ENCODE results near the gene NRG2.

Gene NRG2

GRCh38 chr5:139912804-139913203 lies 130.3 kb downstream of the NRG2 start:
- H3K9me3 ChIP-seq: no peaks in the 10 kb centered on the region

GRCh38 chr5:139912158-139912557 lies 130.9 kb downstream of the NRG2 start:
- H3K4me3 ChIP-seq: no peak overlapping the region
- no peaks in the 10 kb centered on the region for H3K4me1 ChIP-seq
- no peak overlapping the region for H3K4me2 ChIP-seq
- H3K27ac ChIP-seq: no peak overlapping the region
- no peaks in the 10 kb centered on the region for H3K9me3 ChIP-seq
- H4K20me1 ChIP-seq: no peaks in the 10 kb centered on the region
- TF ChIP-seq Cebpa-rat (IDR thresholded peaks at IDR 0.05): no peak
- H3K36me3 ChIP-seq: no peaks in the 10 kb centered on the region
- H3K9ac ChIP-seq: no peak overlapping the region
- H3K27me3 ChIP-seq: no peaks in the 10 kb centered on the region; the same call in 1 of the 2 replicates

More at GRCh38 chr5:139912804-139913203, 130.3 kb downstream of the NRG2 start:
- no peaks in the 10 kb centered on the region for H4K20me1 ChIP-seq
- TF ChIP-seq Cebpa-rat (IDR thresholded peaks at IDR 0.05): no peak
- H3K4me2 ChIP-seq: no peak overlapping the region
- H3K27ac ChIP-seq: no peak overlapping the region
- no peaks in the 10 kb centered on the region for H3K27me3 ChIP-seq
- no peaks in the 10 kb centered on the region for H3K4me1 ChIP-seq
- no peaks in the 10 kb centered on the region for H3K36me3 ChIP-seq
- no peak overlapping the region for H3K9ac ChIP-seq
- no peak overlapping the region for H3K4me3 ChIP-seq

DNA sequence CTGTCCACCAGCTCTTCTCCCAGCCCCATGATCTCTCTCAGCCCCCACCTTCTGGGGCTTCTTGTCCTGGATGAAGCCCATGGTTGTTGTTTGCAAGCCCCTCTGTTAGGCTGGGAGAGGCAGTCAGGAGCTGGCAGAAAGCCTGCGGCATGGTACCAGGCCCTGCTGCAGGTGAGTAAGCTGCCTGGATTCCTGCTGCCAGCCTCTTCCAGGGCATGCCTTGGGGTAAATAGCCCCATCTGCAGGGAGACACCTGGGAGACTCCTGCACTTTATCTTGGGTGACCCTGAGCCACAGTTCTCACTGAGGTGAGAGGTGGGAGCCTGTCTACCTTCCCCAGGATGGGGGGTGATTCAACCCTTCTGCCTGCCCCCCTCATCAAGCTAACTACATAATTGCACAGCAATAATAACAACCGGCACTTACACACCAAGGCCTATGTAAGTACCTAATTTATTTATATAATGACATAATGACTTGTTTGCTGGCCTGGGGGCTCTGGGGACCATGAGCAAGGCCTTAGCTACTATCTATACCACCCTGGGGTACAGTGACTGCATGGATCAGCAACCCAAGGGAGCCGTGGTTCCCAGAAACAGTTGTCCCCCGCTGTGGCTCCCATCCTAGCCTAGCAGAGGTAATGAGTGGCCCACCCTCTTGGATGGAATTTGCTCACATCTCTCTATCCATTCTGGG lies 131.5 kb downstream of the NRG2 start:
- Histone ChIP-seq H3K27me3 (peaks cover 6% of the 10 kb centered on the region), H3K36me3 (no peaks in the 10 kb centered on the region), H3K4me3 (no peak overlapping the region), H3K27ac (no peak overlapping the region), H3K9ac (no peak overlapping the region), H4K20me1 (no peaks in the 10 kb centered on the region), H3K4me1 (no peaks in the 10 kb centered on the region), H3K9me3 (no peaks in the 10 kb centered on the region), H3K4me2 (no peak overlapping the region)
- no peak for TF ChIP-seq Cebpa-rat (IDR thresholded peaks at IDR 0.05)

- Histone ChIP-seq H3K27me3 (peaks cover 13% of the 10 kb centered on the region), H3K4me2 (no peak overlapping the region), H3K4me3 (no peak overlapping the region), H3K9me3 (no peaks in the 10 kb centered on the region), H3K9ac (no peak overlapping the region), H3K4me1 (no peaks in the 10 kb centered on the region), H3K36me3 (no peaks in the 10 kb centered on the region), H3K27ac (no peak overlapping the region), H4K20me1 (no peaks in the 10 kb centered on the region)
- TF ChIP-seq Cebpa-rat (IDR thresholded peaks at IDR 0.05): no peak
These were observed 132.2 kb downstream of the NRG2 start for GRCh38 chr5:139910901-139911300.

DNA sequence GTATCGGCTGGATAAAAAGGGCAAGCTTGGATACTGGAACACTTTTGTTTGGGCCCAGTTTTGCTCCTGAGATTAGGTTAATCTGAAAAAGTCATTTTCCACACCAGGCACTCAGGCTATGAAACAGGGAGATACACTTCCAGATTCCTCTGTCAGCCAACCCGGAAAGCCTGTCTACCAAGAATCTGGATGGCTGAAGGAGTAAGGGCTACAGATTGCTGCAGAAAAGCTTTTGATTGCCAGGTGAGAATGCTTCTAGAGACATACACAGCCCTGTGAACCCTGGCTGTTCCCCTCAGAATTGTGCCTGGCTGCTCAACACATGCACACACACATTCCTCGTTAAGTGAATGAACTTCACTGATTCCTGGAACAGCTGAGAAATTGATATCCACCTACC lies 133.1 kb downstream of the NRG2 start:
- H3K9me3 ChIP-seq: no peaks in the 10 kb centered on the region
- TF ChIP-seq Cebpa-rat (IDR thresholded peaks at IDR 0.05): no peak
- H3K4me2 ChIP-seq: no peak overlapping the region
- no peak overlapping the region for H3K27ac ChIP-seq
- H3K4me1 ChIP-seq: no peaks in the 10 kb centered on the region
- peaks cover 21% of the 10 kb centered on the region for H3K27me3 ChIP-seq
- H3K4me3 ChIP-seq: no peak overlapping the region
- H3K9ac ChIP-seq: no peak overlapping the region
- H3K36me3 ChIP-seq: no peaks in the 10 kb centered on the region
- H4K20me1 ChIP-seq: peaks cover 3% of the 10 kb centered on the region; the same call in 1 of the 2 replicates

DNA sequence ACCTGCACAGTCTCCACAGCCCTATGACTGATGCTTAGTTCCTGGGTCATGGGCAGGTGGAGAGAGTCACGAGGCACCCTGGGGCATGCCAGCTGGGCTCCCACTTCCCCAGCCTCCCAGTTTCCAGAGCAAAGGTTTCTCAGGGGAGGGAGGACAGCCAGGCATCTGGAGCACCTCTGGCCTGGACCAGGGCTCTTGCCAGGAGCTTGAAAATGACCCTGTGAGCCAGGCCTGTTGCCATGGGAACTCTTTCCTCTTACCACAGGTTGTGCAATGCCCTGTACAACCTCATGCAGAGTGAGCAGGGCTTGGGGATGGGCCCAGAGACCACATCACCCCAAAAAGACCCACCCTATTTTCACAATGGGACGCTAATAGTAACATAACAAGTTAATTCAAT lies 134.3 kb downstream of the NRG2 start:
- H4K20me1 ChIP-seq: peaks cover 16% of the 10 kb centered on the region
- H3K9ac ChIP-seq: no peak overlapping the region
- no peaks in the 10 kb centered on the region for H3K36me3 ChIP-seq
- H3K4me2 ChIP-seq: no peak overlapping the region
- no peak for TF ChIP-seq Cebpa-rat (IDR thresholded peaks at IDR 0.05)
- no peak overlapping the region for H3K27ac ChIP-seq
- peaks cover 13% of the 10 kb centered on the region for H3K4me1 ChIP-seq
- no peak overlapping the region for H3K4me3 ChIP-seq
- H3K9me3 ChIP-seq: no peaks in the 10 kb centered on the region
- H3K27me3 ChIP-seq: peaks cover 34% of the 10 kb centered on the region

GRCh38 chr5:139906661-139907060 lies 136.4 kb downstream of the NRG2 start:
- peaks cover 55% of the 10 kb centered on the region for H3K27me3 ChIP-seq
- no peak overlapping the region for H3K9ac ChIP-seq
- no peaks in the 10 kb centered on the region for H3K9me3 ChIP-seq
- peaks cover 17% of the 10 kb centered on the region for H3K4me1 ChIP-seq
- peaks cover 36% of the 10 kb centered on the region for H4K20me1 ChIP-seq
- no peak for TF ChIP-seq Cebpa-rat (IDR thresholded peaks at IDR 0.05)
- H3K27ac ChIP-seq: no peak overlapping the region
- no peak overlapping the region for H3K4me3 ChIP-seq
- no peak overlapping the region for H3K4me2 ChIP-seq
- no peaks in the 10 kb centered on the region for H3K36me3 ChIP-seq

DNA sequence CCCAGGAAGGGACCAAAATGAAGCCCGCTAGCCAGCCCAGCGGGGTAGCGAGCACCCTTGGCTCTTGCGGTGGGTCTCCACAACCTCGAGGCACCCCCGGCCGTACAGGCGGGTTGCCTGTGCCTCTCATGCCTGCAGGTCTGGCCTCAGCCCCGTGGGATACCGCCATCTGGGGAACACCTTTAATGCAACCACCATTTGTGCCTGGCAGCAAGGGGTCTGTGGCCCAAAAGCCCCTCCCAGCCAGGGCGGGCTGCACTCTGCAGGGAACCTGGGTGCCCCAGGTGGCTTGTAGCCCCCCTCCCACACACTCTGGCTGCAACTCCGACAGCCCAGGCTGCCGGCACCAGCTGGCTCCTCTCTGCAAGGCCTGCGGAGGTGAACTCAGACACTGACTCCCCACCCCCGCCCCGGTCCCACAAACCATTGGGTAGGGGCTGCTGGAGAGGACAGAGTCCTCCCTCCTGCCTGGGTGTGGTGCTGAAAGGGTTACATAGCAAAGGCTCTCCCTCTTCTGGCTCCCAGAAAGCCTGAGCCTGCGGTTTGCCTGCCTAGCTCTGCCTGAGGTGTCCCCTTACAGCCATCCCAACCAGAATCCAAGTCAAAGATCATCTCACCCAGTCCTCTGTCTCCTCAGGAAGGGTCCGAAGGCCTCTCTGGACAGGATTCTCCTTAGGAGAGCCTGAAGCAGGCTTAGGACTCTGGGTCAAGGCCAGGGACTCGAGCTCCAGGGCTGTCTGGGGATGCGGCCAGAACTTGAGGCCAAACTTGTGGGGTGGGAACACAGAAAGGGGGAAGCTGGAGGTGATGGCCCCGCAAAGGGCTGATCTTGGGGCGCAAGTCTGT lies 138.1 kb downstream of the NRG2 start:
- Histone ChIP-seq H3K27me3 (peaks cover 71% of the 10 kb centered on the region), H3K4me3 (peak overlapping the region; percentile 68), H3K4me2 (peak overlapping the region; percentile 98), H3K36me3 (no peaks in the 10 kb centered on the region), H3K27ac (no peak overlapping the region), H3K4me1 (peaks cover 17% of the 10 kb centered on the region), H3K9ac (no peak overlapping the region), H3K9me3 (no peaks in the 10 kb centered on the region), H4K20me1 (peaks cover 44% of the 10 kb centered on the region)
- TF ChIP-seq Cebpa-rat (IDR thresholded peaks at IDR 0.05): no peak

- Histone ChIP-seq H3K36me3 (no peaks in the 10 kb centered on the region), H3K9ac (0 out of 2 replicates have a peak overlapping the region, but pooled peaks have one; percentile 24), H3K4me3 (peak overlapping the region; percentile 68), H3K27ac (no peak overlapping the region), H3K9me3 (no peaks in the 10 kb centered on the region), H3K4me2 (peak overlapping the region; percentile 98), H3K27me3 (peaks cover 76% of the 10 kb centered on the region), H3K4me1 (peaks cover 17% of the 10 kb centered on the region), H4K20me1 (peaks cover 44% of the 10 kb centered on the region)
- TF ChIP-seq Cebpa-rat (IDR thresholded peaks at IDR 0.05): no peak
These were observed 138.6 kb downstream of the NRG2 start for GRCh38 chr5:139904566-139904815.

All from BLaER1 (cell line).